ENCODE results near the gene UFL1.

Gene UFL1

DNA sequence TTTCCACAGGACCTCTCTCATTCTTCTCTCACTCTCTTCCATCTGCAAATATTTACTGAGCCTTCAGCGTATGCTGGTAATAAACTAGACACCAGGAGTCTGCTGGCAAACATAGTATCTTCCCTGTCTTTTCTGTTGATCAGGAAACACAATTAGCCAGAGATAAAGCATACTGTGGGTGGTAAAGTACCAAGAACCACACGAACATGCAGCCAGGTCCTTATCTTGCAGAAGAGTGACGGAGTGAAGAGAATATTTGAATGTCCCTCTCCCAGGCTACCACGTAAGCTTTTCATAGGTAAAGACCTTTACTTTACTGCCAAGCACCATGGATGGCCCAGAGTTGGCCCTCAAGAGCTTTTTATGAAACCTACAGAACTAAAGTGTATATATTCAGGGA is 54.6 kb downstream of the UFL1 start:
- no peak for ATAC-seq

DNA sequence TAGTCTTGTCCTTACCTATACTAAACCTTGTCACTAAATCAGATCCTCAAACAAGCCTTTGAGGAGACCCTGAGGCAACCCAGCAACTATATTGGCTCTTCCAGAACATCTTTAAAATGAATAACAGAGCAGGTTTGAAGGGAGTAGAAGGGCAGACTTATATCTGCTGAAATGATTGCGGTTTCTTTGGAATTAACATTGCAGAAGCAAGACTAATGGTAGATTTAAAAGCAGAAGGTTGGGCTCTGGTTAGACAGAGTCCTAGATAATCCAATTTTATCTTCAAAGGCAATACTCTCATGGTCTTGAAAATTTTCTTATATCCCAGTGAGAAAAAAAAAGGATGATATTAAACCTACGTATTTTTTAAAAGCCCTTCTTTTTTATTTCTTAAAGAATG is 60.4 kb downstream of the UFL1 start:
- ATAC-seq = no peak

DNA sequence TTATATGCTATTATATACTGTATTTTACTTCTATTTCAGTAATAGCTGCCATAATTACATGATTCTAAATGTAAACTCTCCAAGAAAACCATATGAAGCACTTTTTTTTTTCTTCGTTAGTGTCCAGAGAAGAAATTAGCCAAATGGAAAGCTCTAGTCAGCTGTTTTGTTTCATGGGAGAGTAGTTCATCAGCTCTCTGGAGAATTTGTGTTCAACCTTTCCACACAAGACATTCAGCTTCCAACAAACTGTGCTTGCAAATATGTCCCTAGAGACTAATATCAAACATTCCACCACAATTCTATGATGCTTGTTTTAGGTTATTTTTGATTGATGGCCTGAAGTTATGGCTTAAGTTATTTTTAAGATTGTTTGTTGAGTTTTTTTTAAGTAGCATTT is 60.8 kb downstream of the UFL1 start:
- no peak for ATAC-seq

DNA sequence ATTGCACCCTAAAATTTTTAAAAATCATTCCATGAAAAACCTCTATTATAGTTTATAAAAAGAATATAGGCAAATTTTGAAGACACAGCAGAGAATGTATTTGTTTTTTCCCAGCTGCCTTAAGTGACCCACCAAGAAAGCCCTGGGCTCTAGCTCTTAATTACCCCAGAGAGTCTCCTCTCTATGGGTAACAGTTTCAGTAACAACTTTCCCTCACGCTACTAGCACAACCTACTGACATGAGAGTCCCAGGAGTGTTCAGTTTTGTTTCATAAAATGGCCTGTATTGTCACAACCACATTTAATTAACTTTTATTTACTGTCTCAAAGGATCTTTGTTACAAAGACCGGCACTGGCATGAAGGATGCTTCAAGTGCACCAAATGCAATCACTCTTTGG is 82.8 kb downstream of the UFL1 start:
- ATAC-seq = no peak

All from activated CD4-positive, CD25-positive, alpha-beta regulatory T cell treated with anti-CD3 and anti-CD28 coated beads, Interleukin-2, amount 50 U/mL, for 24 hours (primary cell).